Measurements from ENCODE around the gene DEFB113.

GRCh38 chr6:49949062-49949461 lies 20.4 kb downstream of the DEFB113 start:
- TF ChIP-seq YY1 (IDR thresholded peaks at IDR 0.05; ENCODE audit: extremely low read depth, insufficient replicate concordance, low read depth, low read length), result no peak
- TF ChIP-seq CTCF (IDR thresholded peaks at IDR 0.05 in 2 of 3, conservative IDR thresholded peaks at IDR 0.05 in 1 of 3; ENCODE audit: borderline replicate concordance in 1 of 3, insufficient read depth in 1 of 3, low read depth in 2 of 3, low read length in 2 of 3), result no peak
- no peak for TF ChIP-seq ATF3 (IDR thresholded peaks at IDR 0.05)
- TF ChIP-seq EGR1 (IDR thresholded peaks at IDR 0.05; ENCODE audit: low read depth), result no peak
- TF ChIP-seq EZH2phosphoT487 (IDR thresholded peaks at IDR 0.05; ENCODE audit: borderline replicate concordance), result no peak
